Liver (tissue), 3 donors: ENCODE data around the gene TXNDC12.

Experiments
- ATF3 ChIP-seq: IDR thresholded peaks from 2 replicates; pipeline ENCODE4 v1.6.1; 2016; ENCODE audit warnings: antibody characterized with exemption
- CTCF ChIP-seq: fragments of 150-350 bp; IDR thresholded peaks from 2 replicates; pipeline ENCODE4 v1.5.1; 2017; ENCODE audit warnings: improper control_type of control experiment, low read depth, low read length; ENCODE audit not compliant: missing input control
- FOXA1 ChIP-seq: IDR thresholded peaks from 2 replicates; pipeline ENCODE4 v1.6.1; 2016; ENCODE audit warnings: antibody characterized with exemption
- GABPA ChIP-seq, 2 donors: IDR thresholded peaks in 1 of 2; conservative IDR thresholded peaks in 1 of 2; 2 replicates each; pipeline ENCODE4 v1.6.1; 2016; ENCODE audit warnings: antibody characterized with exemption in 2 of 2, mild to moderate bottlenecking in 1 of 2, moderate library complexity in 1 of 2
- HNF4G ChIP-seq: IDR thresholded peaks from 2 replicates; pipeline ENCODE4 v1.6.1; 2016; ENCODE audit warnings: antibody characterized with exemption
- JUND ChIP-seq, 2 donors: IDR thresholded peaks; 2 replicates each; pipeline ENCODE4 v1.6.1; 2016; ENCODE audit warnings: antibody characterized with exemption in 2 of 2
- MAX ChIP-seq: IDR thresholded peaks from 2 replicates; pipeline ENCODE4 v1.6.1; 2016; ENCODE audit warnings: antibody characterized with exemption
- RAD21 ChIP-seq, 2 donors: IDR thresholded peaks; 2 replicates each; pipeline ENCODE4 v1.6.1; 2016; ENCODE audit warnings: antibody characterized with exemption in 2 of 2, mild to moderate bottlenecking in 2 of 2
- REST ChIP-seq: IDR thresholded peaks from 2 replicates; pipeline ENCODE4 v1.6.1; 2016; ENCODE audit warnings: antibody characterized with exemption, mild to moderate bottlenecking
- RXRA ChIP-seq, 2 donors: IDR thresholded peaks; 2 replicates each; pipeline ENCODE4 v1.6.1; 2017 to 2018; ENCODE audit warnings: antibody characterized with exemption in 2 of 2, mild to moderate bottlenecking in 1 of 2
- SP1 ChIP-seq: IDR thresholded peaks from 2 replicates; pipeline ENCODE4 v1.6.1; 2018; ENCODE audit warnings: antibody characterized with exemption, mild to moderate bottlenecking
- TAF1 ChIP-seq: conservative IDR thresholded peaks from 2 replicates; pipeline ENCODE4 v1.6.1; 2016; ENCODE audit warnings: antibody characterized with exemption, mild to moderate bottlenecking
- YY1 ChIP-seq: IDR thresholded peaks from 2 replicates; pipeline ENCODE4 v1.6.1; 2016; ENCODE audit warnings: antibody characterized with exemption, mild to moderate bottlenecking
- ZBTB33 ChIP-seq: IDR thresholded peaks from 2 replicates; pipeline ENCODE4 v1.6.1; 2016; ENCODE audit warnings: antibody characterized with exemption
- donor health status: healthy.
- donor health status: healthy.

GRCh38 chr1:52072291-52072690 lies 17.3 kb upstream of the TXNDC12 start:
- no peak for TF ChIP-seq FOXA1
- no peak for TF ChIP-seq CTCF
- TF ChIP-seq REST = no peak
- no peak for TF ChIP-seq RXRA (IDR thresholded peaks at IDR 0.05)
- no peak for TF ChIP-seq MAX
- no peak for TF ChIP-seq YY1
- TF ChIP-seq ZBTB33 = no peak
- no peak for TF ChIP-seq SP1
- no peak for TF ChIP-seq TAF1
- no peak for TF ChIP-seq RAD21 (IDR thresholded peaks at IDR 0.05)
- TF ChIP-seq GABPA (IDR thresholded peaks at IDR 0.05 in 1 of 2, conservative IDR thresholded peaks at IDR 0.05 in 1 of 2) = no peak
- TF ChIP-seq JUND (IDR thresholded peaks at IDR 0.05) = no peak
- no peak for TF ChIP-seq ATF3
- no peak for TF ChIP-seq HNF4G
